HG03469 (cell line): ENCODE measurements around the gene PHTF1.

Experiments
- ATAC-seq: cut with Tn5 transposase; IDR thresholded peaks from one replicate; pipeline ENCODE4 v1.9.1; 2021; ENCODE audit warnings: mild to moderate bottlenecking, moderate library complexity, moderate number of reproducible peaks; ENCODE audit not compliant: unreplicated experiment

Gene PHTF1

DNA sequence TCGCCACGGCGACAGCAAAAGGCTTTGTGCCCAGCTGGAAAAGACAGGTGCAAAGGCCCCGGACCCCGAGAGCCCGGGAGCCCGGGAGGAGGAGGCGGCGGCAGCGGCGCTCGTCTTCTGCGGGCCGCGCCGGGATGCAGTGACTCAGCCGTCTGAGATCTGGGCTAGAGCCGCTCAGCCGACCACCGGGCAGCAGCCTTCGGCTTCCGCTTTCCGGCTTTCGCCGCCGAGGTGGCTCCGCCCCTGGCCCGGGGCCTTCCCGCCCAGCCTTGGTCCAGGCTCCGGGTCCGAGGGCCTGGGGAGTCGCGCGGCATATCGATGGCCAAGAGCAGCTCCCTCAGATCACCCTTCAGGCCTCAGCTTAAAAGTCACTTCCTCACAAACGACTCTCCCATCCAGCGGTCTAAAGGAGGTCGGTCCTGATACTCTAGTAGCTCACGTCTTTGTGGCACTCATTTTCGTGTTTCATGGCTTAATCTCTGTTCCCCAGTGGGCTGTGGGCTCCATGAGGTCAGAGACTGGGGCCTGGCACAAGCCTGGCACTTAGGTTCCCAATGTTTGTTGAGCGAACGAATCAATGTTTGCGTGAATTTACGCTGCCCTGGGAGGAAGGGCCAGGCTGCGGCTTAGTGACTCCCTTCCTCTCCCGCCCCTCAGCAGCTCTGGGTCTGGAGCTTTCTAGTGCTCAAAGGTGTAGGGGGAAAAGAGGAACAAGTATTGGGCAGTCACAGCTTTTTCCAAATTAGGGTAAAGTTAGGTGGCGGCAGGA is at the start of gene PHTF1:
Gene PHTF1, minus strand, starts transcription at position 154 of the 769 bp plus-strand sequence. CDS start 783 bp downstream, outside the sequence.
- ATAC-seq, result peak; percentile 72

DNA sequence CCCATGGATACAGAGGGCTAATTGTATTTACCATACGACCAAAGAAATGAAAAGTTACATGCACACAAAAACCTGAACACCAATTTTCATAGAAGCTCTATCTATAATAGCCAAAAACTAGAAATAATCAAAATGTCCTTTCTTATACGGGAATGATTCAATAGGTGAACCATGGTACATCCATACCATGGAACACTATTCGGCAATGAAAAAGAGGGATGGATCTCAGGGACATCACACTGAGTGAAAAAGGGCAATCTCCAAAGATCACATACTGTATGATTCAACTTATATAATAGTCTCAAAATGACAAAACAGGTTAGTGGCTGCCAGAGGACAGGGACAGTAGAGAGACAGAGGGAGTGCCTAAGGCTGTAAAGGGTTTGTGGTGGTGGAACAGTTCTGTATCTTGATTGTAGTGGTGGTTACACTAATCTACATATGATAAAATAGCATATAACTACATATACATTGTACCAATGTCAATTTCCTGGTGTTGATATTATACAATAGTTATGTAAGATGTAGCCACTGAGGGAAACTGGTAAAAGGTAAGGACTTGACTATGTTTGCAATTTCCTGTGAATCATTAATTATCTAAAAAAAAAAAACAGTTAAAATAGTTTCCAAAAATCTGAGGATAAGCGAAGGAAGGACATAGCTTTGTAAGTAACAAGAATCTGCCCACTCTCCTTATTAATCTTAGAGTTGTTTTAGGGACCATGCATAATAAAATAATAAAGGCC is 49.3 kb upstream of the PHTF1 start:
- no peak for ATAC-seq

DNA sequence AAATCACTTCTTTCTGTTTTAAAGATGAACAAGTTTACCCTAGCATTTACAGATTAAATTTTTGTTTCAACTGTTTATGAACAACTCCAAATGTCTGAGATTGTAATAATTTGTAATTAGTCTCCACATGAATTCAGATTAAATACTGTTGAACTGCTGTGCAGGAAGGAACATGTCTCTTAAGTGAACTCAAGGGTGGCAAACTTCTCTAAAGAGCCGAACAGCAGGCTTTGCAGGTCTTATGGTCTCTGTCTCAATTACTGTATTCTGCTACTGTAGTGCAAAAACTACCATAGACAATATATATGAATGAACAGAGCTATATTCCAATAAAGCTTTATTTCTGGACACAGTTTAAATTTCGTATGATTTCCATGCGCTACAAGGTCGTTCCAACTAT is 46.4 kb upstream of the PHTF1 start:
- no peak for ATAC-seq

DNA sequence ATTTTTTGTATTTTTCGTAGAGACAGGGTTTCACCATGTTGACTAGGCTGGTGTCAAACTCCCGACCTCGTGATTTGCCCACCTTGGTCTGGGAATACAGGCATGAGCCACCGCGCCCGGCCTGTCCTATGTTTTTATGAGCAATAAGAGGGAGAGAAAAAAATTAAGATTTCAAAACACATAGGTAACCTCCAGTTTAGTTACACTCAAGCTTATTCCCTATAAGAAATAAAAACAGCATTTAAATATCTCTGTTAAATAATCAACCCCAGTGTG is 45.9 kb upstream of the PHTF1 start:
- ATAC-seq, result no peak

DNA sequence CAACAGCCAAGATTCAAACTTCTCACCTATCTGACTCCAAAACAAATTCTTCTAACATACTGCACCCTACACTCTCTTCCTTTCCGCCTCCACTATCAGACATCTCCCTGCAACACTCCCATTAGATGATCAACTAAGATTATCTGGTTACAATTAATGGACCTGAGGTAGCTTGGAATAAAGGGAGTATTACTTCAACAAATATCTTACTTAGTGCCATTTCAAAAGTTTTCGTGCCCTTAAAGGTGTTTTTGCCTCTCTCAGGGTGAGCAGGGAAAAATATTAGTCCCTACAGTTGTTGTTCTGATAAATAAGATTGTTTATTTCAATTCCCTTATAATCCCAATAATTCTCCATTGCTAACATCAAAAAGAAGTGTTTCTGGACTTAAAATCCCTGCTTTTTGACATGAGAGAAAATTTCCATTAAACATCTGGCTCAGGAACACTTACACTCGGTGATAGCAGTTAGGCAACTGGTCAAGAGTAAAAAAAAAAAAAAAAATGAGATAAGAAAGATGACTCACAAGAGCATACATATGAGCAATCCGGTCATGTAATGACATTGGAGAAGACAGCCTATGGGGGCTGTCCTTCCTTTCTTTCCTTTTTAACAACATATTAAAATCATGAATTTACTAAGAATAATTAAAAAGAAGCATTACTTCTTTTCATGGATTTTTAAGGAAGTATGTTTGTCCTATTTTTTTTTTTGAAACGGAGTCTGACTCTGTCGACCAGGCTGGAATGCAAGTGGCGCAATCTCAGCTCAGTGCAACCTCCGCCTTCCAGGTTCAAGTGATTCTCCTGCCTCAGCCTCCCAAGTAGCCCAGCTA is 45.4 kb upstream of the PHTF1 start:
- ATAC-seq, result no peak

DNA sequence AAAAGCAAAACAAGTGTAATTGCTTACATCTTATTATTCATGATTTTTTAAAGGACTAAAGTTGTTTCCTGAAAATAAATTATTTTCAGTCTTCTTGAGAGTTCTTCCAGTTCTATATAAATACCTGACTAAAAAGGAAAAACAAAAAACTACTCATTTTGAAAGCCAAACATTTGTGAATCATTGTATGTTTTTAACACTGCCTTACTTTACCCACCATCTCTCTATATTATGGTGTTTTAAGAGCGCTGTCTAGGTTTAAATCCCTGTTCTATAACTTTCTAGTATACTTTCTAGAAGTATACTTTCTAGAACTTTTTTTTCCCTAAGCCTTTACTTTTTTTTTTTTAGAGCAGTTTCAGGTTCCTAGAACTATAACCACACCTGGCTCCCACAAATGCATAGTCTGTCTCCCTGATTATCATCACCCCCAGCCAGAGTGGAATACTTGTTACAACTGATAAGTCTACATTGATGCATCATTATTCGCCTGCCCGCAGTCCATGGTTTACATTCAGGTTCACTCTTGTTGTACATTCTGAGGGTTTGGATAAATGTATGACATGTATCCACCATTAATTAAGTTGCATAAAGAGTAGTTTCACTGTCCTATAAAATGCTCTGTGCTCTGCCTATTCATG is 43.2 kb upstream of the PHTF1 start:
- no peak for ATAC-seq

DNA sequence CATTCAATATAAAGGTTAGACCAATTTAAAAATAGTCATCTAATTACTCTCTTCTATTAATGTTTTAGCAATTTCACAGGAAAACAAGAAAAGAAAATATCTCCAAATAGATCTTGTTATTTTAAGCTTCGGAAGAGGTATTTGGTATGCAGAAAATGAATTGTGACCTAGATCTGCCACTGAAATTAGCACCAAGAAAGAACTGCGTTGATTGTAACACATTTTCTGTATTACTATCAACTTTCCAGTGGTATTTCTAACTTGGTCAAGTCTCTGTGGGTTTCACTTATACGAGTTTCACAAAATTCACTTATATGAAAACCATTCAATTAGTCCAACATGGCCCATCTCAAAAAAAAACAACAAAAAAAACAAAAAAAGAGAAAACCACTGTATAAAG is 41.2 kb upstream of the PHTF1 start:
- ATAC-seq, result no peak

DNA sequence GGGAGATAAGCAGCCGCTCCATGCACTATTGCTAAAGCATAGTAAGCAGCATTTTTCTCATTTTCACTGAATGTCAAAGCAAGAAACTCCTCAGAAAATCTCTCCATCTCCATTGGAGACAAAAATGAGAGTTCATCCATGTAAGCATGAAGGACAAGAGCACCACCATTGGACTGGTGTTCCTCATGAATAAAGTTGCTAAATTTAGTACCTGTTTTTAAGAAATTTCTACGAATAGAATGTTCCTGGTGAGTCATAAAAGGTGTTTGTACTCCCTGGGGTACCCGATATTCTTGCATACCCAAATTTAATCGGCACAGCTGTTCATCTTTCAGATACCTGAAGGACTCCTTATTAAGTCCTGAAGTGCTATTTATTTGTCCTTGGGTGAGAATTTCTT is 38.2 kb upstream of the PHTF1 start:
- no peak for ATAC-seq

DNA sequence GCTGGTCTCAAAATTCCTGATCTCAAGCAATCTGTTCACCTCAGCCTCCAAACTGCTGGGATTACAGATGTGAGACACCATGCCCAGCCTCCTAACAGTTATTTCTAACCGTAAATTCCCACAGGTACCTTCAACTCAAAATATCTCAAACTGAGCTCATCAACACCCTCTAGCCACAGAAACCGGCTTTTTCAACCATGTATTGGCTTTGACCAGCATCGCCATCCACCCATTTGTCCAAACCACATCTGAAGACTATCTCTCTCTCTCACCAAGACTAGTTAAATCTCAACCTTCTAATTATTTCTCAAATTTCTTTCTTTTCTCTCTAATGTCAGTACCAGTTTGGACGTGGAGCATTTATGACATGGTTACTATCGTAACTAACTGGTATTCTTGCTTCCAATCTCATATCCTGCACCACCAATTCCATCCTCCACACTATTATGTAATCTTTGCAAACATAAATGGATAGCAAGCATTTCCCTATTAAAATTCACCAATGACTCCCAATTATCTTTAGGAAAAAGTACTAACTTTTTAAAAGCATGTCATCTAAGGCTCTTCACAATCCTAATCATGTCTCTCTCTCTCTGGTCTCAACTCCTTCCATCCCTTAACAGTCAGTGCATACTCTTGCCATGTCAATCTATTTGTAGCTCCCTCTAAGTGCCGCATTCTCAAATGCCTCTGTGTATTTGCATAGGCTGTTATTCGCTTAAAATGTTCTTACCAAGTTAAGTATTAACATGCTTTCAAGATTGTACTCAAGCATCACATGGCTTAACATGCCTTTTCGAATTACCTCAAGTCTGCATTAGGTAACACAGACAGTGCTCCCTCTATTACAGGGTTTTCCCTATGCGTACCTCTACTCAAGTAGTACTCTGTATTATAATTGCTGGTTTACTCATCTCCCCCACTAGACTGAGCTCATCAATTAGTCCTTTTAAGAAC is 34.9 kb upstream of the PHTF1 start:
- ATAC-seq, result no peak

DNA sequence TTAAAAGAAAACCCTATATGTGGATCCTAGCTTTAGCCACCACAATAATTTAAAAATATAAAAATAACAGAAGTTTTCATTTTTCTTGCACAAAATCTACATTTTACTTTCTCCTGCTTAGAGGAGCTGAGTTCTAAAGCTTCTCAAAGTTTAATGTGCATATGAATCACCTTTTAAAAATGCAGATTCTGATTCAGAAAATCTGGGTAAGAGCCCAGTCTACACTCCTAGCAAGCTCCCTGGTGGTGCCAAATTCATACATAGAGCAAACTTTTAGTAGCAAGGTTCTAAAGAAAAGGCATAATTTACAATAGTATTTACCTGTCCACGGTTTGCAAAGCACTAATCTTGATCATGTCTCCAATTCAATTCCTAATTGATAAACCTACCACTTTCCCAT is 33.7 kb upstream of the PHTF1 start:
- ATAC-seq, result no peak

DNA sequence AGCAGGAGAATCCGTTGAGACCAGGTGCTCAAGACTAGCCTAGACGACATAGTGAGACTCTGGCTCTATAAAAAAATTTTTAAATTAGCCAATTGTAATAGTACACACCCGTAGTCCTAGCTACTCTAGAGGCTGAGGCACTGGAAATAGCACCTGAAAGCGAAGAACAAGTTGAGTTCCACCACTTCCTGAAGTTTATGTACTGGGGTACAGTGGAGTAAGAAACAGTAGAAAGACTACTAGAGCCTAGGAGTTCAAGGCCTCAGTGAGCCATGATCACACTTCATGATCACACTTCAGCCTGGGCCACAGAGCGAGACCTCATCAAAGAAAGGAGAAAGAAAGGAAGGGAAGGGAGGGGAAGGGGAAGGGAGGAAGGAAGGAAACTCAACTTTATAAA is 33.2 kb upstream of the PHTF1 start:
- no peak for ATAC-seq

DNA sequence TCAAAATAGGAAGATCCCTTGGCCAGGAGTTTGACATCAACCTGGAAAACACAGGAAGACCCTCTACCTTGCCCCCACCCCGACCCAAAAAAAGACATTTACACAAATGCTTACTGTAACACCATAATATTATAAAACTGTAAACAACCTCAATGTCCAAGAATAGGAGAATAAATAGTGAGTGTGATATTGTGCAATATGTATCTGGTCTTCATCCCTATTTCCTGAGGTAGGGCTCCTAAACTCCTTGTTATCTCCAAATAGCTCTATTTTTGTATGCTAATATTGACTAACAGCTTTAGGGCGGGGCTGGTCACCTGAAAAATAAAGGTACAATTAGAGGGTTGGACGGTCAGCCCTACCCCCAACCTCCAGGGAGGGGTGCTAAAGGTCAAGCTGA is 29.5 kb upstream of the PHTF1 start:
- ATAC-seq, result no peak

DNA sequence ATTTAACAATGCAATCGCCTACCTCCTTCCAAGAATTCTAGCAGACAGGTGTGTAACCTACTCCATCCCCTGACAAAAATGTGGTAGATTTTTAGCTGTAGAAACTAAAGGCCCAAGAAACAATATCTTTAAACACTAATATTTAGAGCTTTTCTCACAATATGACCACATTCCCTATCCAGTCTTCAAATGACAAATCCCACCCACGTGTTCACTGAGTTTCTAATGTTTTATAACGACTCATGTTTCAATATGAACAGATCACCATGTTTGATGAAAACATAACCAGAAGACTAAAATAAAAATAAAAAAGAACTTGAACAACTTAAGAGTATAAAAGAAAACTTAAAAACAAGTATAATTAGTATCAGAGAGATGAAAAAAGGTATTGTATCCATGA is 28.4 kb upstream of the PHTF1 start:
- no peak for ATAC-seq

DNA sequence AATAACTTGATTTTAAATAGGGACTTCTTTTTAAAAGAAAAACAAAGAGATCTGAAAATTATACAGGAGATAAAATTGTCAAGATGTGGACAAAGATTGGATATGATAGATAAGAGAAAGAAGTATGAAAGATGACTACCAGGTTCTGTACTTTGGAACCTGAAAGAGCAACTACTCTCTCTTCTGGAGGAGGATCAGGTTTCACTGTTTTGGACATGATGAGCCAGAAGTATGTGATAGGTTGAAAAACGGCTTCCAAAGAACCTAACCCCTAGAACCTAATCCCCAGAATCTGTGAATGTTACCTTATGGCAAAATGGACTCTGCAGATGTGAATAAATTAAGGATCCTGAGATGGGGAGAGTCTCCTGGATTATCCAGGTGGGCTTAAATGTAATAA is 26.8 kb upstream of the PHTF1 start:
- ATAC-seq, result no peak

DNA sequence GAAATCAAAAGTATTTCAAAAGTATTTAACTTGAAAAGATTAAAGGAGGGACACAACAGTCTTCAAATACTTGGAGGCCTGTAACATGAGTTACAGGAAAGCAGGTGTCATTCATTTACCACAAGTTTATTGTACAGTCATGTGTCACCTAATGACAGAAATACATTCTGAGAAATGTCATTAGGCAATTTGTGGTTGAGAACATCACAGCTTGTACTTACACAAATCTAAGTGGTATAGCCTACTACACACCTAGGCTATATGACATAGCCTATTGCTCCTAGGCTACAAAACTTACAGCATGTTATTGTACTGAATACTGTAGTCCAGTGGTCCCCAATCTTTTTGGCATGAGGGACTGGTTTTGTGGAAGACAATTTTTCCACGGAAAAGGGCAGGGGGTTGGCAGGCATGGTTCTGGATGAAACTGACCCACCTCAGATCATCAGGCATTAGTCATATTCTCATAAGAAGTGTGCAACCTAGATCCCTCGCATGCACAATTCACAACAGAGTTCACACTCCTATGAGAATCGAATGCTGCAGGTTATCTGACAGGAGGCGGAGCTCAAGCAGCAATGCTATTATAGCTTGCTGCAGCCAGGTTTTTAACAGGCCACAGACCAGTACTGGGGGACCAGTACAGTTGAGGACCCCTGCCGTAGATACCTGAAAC is 25.0 kb upstream of the PHTF1 start:
- peak; percentile 42 for ATAC-seq

DNA sequence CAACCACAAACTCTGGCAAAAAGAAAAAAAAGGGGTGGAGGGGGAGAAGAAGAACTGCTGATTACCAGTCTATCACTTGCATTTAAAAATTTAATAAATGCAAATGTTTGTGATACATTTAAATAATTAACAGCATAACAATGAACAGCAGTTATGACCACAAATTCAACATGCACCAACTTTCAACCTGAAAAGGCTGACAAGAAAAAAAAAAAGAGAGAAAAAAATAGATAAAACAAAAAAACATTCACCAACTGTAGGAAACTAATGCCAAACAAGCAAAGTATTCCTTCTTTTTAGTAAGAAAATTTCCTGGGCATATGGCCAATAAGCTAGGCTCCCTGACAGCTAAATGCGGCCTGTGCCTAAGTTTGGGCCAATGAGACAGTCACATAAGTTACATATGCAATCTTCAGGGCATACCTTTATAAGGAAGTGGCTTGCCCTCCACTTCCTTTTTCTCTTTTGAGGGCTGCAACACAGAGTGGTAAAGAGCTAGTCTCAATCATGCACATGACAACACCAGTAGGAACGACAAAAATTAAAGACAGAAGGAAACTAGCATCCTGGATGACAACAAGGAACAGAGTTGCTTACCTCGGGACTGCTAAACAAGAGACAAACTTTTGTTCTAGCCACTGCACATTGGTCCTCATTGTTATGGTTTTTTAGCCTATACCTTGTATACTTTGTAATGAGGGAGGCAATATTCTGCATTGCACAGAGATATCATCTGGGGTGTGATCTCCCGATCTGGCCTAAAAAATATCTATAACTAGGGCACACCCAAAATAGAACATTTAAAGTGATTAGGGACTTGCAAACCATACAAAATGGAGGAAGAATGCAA is 24.2 kb upstream of the PHTF1 start:
- ATAC-seq, result peak; percentile 66

DNA sequence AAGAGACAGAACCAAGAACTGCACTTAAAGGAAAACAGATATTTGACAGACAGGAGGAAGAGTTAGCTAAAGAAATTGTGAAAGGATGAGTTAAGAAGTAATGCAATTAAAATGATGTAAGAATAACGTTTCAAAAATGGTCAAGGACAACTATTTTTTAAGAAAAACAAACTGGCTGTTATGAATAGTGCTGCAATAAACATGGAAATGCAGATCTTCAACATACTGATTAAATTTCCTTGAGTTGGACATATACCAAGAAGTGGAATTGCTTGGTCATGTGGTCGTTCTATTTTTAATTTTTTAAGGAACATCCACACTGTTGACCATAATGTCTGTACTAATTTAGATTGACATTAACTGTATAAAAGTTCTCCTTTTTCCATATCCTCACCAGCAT is 23.1 kb upstream of the PHTF1 start:
- ATAC-seq, result no peak

DNA sequence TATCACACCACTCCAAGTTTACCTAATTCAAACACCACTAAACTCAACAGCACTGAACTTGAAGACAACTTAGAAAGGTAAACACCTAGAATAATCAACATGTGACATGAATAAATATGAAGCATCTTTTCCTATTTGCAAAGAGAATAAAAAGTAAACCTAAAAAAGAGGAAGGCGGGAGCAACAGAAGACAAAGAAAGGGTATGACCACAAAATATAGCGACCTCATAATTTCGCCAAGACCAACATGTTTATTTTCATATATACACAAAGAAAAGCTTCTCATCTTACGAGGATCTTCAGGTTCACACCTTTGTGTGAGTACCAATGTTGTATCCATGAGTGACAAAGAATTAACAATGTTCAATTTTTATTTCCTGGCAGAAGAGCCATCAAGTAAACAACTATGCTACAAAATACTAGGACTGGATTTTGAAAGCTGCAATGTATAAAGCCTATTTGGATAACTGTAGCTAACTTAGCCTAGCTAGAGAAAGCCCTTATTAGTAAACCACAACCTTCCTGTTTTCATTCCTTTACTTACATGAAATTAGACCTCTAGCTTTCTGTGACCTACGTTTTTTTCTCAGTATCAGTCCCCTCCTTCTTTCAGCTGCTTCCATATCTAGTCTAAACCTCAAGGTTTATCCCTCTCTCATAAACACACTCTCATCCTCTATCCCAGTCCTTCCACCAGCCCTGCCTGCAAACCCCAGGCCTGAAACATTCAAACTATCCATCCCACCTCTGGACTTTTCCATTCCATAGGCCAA is 21.3 kb upstream of the PHTF1 start:
- no peak for ATAC-seq
